ENCODE measurements around the gene HIC1.

The HIC1 gene

DNA sequence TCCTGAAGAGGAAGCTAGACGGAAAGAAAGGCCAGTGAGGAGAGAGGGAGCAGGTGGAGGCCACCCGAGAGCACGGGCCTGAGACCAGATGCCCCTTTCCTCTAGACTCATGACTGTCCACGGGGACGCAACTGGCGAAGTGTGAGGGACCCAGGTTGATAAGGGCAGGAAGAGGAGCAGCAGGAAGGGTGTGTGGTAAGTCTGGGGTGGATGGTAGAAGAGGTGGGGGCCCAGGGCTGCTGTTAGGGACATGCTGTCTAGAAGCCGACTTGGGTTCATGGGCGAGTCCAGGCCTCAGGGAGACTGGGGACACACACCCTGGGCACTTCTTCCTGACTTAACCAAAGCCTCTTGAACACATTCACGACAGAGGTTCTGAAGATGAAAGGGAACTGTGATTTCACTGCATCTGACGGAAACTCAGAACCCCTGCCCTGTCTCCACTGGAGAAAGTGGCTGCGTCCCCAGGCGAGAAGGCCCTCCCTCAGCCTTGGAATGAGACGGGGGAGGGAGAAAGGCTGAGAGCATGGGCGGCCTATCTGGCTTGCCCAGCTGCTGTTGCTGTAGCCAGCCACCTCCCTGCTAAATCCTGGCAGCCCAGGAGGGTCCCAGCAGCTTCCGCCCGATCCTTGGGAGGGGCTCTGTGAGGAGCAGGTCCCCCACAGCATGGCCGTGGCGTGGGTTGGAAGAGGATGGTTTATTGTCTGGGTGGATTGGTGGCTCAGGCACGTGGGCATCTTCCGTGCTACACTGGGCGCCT, 6.0 kb downstream of the HIC1 start:
- no peak for ATAC-seq

GRCh38 chr17:2061441-2061958, 6.6 kb downstream of the HIC1 start:
- ATAC-seq: no peak

- ATAC-seq: no peak
Observed at GRCh38 chr17:2062571-2063183, 7.8 kb downstream of the HIC1 start.

- no peak for ATAC-seq
Observed at GRCh38 chr17:2063261-2064146, 8.6 kb downstream of the HIC1 start.

DNA sequence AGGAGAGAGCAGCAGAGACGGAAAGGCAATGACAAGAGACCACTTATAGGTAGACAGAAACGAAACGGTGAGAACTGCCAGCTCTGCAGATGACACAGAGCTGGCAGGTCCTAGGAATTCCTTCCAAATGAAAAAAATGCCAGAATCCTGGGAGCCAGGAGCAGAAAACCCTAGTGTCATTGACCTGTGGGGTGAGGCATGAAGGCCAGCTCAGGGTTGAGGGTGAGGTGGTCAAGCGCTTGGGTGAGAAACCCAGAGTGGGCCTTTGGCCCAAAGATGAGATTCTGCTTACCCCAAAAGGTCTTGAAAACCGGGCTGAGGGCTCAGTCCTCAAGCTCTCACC, 9.2 kb downstream of the HIC1 start:
- ATAC-seq: no peak

DNA sequence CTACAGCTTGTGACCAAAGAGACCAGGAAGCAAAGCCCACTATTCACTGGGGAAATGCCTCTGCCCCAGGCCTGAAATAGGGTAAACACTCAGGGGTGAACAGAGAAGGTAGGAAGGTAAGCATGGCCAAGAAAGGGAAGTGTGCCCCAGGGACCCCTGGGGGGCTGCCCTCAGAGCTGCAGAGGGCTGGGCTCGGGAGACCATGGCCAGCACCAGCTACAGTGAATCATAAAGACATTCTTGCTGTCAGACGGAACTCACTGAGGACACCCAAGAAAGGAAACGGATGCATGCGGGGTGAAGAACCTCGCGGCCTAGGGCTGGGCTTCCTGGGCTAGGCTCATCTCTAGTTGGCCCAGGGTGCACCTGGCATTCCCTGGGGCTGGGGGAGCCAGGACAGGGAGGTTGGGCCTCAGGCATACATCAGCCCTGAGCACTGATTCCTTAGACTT, 9.6 kb downstream of the HIC1 start:
- ATAC-seq: peak in 1 of 2 donors; percentile 3

- ATAC-seq: peak; percentile 46 to 51
Observed at GRCh38 chr17:2064980-2065785, 10.3 kb downstream of the HIC1 start.

GRCh38 chr17:2065949-2066400, 11.1 kb downstream of the HIC1 start:
- ATAC-seq: no peak

DNA sequence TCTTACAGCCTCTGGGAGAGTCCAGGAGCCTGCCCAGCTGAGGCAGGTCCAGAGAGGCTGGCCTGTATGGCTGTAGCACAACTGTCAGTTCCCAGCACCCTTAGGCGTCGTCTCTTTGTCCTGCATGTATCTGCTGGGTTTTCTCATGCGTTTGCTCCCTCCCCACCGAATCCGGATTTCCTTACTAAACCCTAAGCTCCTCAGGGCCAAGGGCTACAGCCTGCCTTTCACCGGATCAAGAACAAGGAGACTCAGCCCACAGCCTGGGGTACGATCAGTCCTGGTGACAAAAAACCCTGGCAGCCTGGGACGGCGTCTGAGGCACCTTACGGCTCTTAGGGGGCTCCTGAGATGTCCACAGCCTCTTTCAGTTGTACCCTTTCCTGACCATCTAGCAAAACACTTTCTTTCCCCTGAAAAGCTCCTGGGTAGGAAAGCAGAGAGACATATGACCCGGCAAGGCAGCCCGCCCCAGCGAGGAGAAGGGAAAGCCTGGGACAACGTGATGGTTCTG, 12.2 kb downstream of the HIC1 start:
- no peak for ATAC-seq

DNA sequence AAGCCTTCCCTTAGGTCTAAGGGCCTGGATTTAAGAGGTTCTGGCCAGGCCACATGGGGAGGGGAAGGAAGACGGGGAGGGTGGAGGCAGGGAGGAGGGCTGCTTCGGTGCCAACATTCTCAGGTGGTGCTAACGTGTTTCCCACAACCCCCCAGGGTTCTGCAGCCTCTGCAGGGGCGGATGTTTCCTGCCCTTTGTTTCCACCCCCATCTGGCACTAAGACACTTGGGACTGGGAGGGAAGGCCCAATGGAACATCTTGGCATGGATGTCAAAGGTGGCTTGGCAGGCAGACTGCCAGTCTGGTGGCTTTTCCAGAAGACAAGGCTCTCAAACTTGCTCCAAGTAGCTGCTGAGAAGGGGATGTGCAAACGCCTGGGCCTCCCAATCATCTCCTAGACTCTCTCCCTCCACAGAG, 12.7 kb downstream of the HIC1 start:
- no peak for ATAC-seq

DNA sequence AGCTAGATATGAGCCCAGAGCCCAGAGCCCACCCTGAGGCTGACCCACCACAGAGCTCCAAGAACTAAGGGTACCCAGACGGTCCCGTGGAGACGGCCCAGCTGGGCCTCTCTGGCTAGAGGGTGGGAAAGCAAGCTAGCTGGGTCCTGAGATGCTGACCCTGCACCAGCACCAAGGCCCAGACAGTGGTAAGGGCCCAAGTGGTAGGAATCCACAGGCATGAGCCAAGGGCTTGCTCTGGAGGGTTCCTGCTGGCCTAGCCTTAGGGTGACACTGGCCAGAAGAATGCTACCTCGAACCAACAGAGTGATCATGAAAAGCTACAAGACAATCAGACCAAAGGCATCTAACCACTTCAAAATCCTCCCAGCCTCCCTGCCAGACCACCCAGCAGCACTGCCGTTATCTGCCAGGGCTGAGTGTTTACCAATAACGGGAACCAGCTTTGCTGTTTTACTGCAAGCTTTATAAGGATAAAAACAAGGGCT, 13.2 kb downstream of the HIC1 start:
- no peak for ATAC-seq

- peak; percentile 12 to 19 for ATAC-seq
Observed at GRCh38 chr17:2068519-2069051, 13.7 kb downstream of the HIC1 start.

DNA sequence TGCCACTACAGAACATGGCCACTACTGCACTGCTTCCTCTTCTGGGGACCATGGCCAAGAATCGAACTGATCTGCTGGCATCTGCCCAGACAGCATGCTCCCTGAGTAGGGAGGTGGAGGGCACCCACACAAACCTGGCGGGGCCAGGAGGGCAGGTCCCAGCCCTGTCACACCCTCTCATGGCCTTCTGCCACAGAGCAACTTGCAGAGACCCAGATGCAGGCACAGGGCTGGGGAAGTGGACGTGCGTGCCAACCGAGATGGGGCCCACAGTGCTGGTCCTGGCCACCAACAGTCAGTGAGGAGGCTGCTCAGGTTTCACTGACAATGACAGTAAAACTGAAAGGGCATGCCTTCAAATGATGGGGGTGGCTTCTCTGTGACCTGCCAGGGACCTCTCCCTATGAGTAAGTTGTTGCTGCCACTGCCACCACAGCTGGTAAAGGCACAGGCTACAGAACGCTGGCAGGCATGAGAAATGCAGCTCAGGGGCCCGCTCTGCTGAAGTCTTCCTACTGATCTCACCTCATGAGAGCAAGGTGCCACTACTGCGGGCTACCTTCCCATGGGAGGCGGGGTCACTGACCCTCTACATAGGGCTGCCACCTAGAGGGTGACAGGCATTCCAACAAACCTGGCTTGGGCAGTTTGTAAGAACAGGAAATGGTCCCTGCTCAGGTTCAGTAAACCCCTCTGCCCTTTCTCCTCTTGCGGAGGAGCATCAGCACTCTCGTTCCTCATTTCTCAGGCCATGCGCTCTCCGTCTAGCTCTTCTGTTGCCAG, 15.5 kb downstream of the HIC1 start:
- peak; percentile 93 to 94 for ATAC-seq

- ATAC-seq: no peak
Observed at GRCh38 chr17:2071024-2071385, 16.1 kb downstream of the HIC1 start.

- ATAC-seq: no peak
Observed at GRCh38 chr17:2071455-2072281, 16.8 kb downstream of the HIC1 start.

- no peak for ATAC-seq
Observed at GRCh38 chr17:2074919-2075318, 20.0 kb downstream of the HIC1 start.

GRCh38 chr17:2075336-2076086, 20.6 kb downstream of the HIC1 start:
- no peak for ATAC-seq

GRCh38 chr17:2076087-2076984, 21.4 kb downstream of the HIC1 start:
- ATAC-seq: no peak

Data from activated CD4-positive, CD25-positive, alpha-beta regulatory T cell treated with anti-CD3 and anti-CD28 coated beads, Interleukin-2, amount 50 U/mL, for 24 hours (primary cell).